Measurements from ENCODE around the gene PPP1R3A. TPM values are rescaled to one million over a fixed set of nuclear protein-coding genes. Genes with fewer than 3 reads are reported as not detected.
"Not testable (repeated sequence)": the region's sequence is repeated elsewhere in the genome, so short reads cannot be mapped to it uniquely, and the experiment has no call there.

Gene PPP1R3A
- total RNA-seq, 1 donor from 2014 or later: not detected

DNA sequence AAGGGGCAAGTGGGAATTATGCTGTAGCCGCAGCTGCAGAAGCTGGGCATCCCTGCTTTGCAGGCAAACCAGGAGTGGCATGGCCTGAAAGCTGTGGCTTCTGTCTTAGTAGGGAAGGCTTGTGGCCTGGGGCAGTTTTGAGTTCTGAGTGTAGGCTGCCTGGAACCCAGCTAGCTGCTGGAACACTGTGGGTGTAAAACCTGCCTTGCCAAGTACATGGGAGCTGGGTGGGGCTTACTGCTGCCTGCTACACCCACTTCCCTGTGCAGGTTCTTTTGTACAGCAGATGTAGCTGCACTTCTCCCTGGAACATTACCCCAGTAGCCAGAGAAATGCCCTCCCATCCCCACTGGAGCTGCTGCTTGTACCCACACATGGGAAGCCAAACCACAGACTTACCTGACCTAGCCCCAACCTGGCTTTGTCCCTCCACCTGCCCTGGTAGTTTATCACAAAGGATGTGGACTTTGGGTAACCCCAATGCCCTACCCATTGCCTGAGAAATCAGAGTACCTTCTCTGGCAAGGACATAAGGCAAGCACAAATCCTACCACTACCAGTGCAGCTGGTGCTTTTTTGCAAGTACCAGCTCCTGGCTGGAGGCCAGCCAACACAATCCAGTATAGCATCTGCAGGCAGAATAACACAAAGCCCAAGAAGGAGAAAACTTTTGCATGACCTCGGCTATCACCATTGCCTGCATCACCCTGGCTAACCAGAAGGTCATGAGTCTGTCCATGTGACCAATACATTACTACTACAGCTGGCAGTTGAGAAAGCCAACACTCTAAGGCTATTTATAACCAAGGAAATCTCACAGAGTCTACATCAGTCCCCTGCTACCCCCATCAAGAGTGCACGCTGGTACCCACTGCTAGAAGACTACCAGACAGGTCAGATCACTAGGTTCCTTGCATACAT lies 26.5 kb upstream of the PPP1R3A start:
- TF ChIP-seq, protein P1, sequence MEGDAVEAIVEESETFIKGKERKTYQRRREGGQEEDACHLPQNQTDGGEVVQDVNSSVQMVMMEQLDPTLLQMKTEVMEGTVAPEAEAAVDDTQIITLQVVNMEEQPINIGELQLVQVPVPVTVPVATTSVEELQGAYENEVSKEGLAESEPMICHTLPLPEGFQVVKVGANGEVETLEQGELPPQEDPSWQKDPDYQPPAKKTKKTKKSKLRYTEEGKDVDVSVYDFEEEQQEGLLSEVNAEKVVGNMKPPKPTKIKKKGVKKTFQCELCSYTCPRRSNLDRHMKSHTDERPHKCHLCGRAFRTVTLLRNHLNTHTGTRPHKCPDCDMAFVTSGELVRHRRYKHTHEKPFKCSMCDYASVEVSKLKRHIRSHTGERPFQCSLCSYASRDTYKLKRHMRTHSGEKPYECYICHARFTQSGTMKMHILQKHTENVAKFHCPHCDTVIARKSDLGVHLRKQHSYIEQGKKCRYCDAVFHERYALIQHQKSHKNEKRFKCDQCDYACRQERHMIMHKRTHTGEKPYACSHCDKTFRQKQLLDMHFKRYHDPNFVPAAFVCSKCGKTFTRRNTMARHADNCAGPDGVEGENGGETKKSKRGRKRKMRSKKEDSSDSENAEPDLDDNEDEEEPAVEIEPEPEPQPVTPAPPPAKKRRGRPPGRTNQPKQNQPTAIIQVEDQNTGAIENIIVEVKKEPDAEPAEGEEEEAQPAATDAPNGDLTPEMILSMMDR (IDR thresholded peaks at IDR 0.05; ENCODE audit: unreplicated experiment): no peak
- Mint-ChIP-seq H3K36me3 (no peaks in the 10 kb centered on the region), H3K4me1 (no peaks in the 10 kb centered on the region), H3K4me3 (no peak overlapping the region), H3K27ac (no peak overlapping the region), H3K27me3 (ENCODE audit: low read depth) (peaks cover 8% of the 10 kb centered on the region), H3K9me3 (peaks cover 17% of the 10 kb centered on the region)
- no peak for DNase-seq (ENCODE audit: low spot score in 2 of 2, unreplicated experiment in 2 of 2)

DNA sequence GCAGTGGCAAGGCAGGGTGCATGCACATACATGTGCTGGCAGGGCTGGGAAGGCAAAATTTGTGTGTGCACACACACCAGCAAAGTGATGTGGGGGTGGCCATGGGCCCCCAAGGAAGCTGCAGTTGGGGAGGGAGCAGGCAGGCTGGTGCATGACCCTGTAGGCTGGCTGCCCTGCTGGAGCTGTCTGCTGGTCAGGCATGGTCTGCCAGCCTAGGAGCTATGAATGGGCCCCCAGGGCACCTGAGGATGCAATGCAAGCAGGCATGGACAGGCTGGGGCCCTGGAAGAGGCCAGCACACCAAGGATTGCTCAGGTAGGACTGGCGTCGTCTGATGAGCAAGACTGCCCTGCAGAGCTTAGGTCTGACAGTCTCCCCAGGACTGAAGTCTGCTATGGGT lies 18.2 kb upstream of the PPP1R3A start:
- Mint-ChIP-seq H3K4me3 (no peak overlapping the region), H3K27ac (no peak overlapping the region)
- TF ChIP-seq, protein P1 (IDR thresholded peaks at IDR 0.05; ENCODE audit: unreplicated experiment): no peak

DNA sequence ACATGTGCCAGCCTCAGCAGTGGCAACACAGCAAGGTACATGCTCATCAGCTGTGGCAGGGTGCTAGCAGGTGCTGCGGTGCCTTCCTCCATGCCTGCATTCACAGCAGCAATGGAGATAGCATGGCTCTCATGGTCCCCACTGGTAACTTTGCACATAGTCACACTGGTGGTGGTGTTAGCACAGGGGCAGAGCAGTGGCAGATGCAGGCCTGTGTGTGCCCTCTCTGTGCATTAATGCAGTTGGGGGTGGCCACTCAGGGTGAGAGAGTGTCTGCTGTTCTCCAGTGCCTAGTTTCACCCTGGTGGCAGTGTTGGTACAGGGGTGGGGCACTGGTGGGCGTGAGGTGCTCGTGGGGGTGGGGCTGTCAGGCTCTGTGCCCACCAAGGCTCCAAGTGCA lies 17.7 kb upstream of the PPP1R3A start:
- TF ChIP-seq, protein P1 (IDR thresholded peaks at IDR 0.05; ENCODE audit: unreplicated experiment): no peak
- peaks cover 26% of the 10 kb centered on the region for H3K9me3 Mint-ChIP-seq
- H3K27me3 Mint-ChIP-seq (ENCODE audit: low read depth): no peaks in the 10 kb centered on the region
- DNase-seq (ENCODE audit: low spot score in 2 of 2, unreplicated experiment in 2 of 2): no peak
- no peaks in the 10 kb centered on the region for H3K36me3 Mint-ChIP-seq
- no peak overlapping the region for H3K4me3 Mint-ChIP-seq
- no peak overlapping the region for H3K27ac Mint-ChIP-seq
- no peaks in the 10 kb centered on the region for H3K4me1 Mint-ChIP-seq

More for the DNA sequence above, 18.2 kb upstream of the PPP1R3A start:
- H3K9me3 Mint-ChIP-seq: peaks cover 24% of the 10 kb centered on the region
- no peaks in the 10 kb centered on the region for H3K4me1 Mint-ChIP-seq
- H3K27me3 Mint-ChIP-seq (ENCODE audit: low read depth): no peaks in the 10 kb centered on the region
- DNase-seq (ENCODE audit: low spot score in 2 of 2, unreplicated experiment in 2 of 2): no peak
- no peaks in the 10 kb centered on the region for H3K36me3 Mint-ChIP-seq

DNA sequence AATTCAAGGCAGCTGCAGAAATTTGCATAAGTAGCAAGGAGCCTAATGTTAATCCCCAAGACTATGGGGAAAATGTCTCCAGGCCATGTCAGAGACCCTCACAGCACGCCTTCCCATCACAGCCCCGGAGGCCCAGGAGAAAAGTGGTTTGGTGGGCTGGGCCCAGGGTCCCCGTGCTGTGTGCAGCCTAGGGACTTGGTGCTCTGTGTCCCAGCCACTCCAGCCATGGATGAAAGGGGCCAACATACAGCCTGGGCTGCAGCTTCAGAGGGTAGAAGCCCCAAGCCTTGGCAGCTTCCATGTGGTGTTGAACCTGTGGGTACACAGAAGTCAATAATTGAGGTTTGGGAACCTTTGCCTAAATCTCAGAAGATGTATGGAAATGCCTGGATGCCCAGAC lies 10.6 kb upstream of the PPP1R3A start:
- H3K9me3 Mint-ChIP-seq: peaks cover 26% of the 10 kb centered on the region
- not testable (repeated sequence) for H3K27me3 Mint-ChIP-seq (ENCODE audit: low read depth); H3K27ac Mint-ChIP-seq; H3K4me1 Mint-ChIP-seq; H3K36me3 Mint-ChIP-seq; H3K4me3 Mint-ChIP-seq; DNase-seq (ENCODE audit: low spot score in 2 of 2, unreplicated experiment in 2 of 2)

DNA sequence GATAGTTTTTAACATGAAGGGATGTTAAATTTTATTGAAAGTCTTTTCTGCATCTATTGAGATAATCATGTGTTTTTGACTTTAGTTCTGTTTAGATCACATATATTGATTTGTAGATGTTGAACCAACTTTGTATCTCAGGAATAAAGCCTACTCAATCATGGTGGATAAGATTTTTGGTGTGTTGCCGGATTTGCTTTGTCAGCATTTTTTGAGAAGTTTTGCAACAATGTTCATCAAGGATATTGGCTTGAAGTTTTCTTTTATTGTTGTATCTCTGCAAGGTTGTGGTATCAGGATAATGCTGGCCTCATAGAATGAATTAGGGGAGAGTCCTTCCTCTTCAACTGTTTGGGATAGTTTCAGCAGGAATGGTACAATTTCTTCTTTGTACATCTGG lies 9.3 kb upstream of the PPP1R3A start:
- Mint-ChIP-seq H3K4me3 (no peak overlapping the region), H3K36me3 (no peaks in the 10 kb centered on the region), H3K4me1 (no peaks in the 10 kb centered on the region), H3K27me3 (ENCODE audit: low read depth) (no peaks in the 10 kb centered on the region), H3K27ac (no peak overlapping the region), H3K9me3 (peaks cover 17% of the 10 kb centered on the region)
- DNase-seq (ENCODE audit: low spot score in 2 of 2, unreplicated experiment in 2 of 2): no peak
- TF ChIP-seq, protein P1 (IDR thresholded peaks at IDR 0.05; ENCODE audit: unreplicated experiment): no peak

DNA sequence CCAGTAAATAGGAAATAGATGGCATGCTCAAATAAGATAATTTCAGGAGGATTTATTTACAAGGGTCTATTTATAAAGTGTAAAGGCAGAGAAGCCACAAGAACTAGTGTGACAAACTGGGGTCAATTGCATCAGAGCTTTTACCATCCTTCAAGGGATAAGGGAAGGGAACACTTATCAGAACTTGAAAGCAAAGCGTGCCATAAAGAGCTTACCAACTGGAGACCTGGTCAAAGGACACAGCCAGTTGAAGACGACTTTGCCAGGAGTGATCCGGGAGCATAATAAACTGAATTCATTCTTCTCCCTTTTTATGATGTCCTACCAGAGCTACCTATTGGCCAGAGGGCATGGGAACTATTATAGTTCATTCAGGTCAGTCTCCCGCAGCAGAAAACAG lies 3.2 kb upstream of the PPP1R3A start:
- DNase-seq (ENCODE audit: low spot score in 2 of 2, unreplicated experiment in 2 of 2): no peak
- peaks cover 4% of the 10 kb centered on the region for H3K9me3 Mint-ChIP-seq
- no peak overlapping the region for H3K4me3 Mint-ChIP-seq
- no peaks in the 10 kb centered on the region for H3K27me3 Mint-ChIP-seq (ENCODE audit: low read depth)
- no peaks in the 10 kb centered on the region for H3K4me1 Mint-ChIP-seq
- TF ChIP-seq, protein P1 (IDR thresholded peaks at IDR 0.05; ENCODE audit: unreplicated experiment): no peak
- no peaks in the 10 kb centered on the region for H3K36me3 Mint-ChIP-seq
- no peak overlapping the region for H3K27ac Mint-ChIP-seq
